GM12801 (cell line): ENCODE data around the gene NAT9.

Source experiments
- TF ChIP-seq, protein P1 (sequence below): IDR thresholded peaks from one replicate; pipeline ENCODE4 v1.5.1; 2011; ENCODE audit warnings: control low read depth; ENCODE audit not compliant: insufficient read length; ENCODE audit errors: extremely low read depth

Gene NAT9

DNA sequence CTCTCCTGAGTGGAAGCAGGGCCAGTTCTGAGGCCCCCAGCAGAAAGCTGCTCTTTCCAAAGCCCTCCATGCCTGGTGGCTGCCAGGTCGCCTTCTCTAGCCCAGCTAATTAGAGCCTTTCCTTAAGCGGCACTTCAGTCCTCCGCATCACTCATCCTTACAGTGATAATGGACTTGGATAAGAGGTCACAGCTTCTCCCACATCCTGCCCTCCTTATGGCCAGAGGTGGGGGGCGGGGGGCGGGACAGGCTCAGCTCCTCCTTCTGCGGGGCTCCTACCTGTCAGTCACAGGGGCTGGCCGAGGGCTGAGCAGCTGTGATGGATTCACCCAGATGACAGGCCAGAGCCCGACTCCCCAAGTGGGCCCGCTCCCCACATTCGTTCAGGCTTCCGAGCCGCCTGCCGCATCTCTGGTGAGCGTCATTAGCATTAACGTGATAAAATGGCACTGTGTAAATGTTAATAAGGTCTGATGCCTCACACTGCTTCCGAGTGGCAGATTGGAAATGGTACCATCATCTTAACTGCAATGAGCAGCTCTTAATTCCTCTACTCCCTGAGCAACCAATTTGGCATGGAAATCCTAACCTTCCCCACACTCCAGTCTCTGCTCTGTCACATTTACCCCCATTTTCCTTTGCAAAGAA, 42.3 kb upstream of the NAT9 start:
- TF ChIP-seq, protein P1, sequence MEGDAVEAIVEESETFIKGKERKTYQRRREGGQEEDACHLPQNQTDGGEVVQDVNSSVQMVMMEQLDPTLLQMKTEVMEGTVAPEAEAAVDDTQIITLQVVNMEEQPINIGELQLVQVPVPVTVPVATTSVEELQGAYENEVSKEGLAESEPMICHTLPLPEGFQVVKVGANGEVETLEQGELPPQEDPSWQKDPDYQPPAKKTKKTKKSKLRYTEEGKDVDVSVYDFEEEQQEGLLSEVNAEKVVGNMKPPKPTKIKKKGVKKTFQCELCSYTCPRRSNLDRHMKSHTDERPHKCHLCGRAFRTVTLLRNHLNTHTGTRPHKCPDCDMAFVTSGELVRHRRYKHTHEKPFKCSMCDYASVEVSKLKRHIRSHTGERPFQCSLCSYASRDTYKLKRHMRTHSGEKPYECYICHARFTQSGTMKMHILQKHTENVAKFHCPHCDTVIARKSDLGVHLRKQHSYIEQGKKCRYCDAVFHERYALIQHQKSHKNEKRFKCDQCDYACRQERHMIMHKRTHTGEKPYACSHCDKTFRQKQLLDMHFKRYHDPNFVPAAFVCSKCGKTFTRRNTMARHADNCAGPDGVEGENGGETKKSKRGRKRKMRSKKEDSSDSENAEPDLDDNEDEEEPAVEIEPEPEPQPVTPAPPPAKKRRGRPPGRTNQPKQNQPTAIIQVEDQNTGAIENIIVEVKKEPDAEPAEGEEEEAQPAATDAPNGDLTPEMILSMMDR: no peak

DNA sequence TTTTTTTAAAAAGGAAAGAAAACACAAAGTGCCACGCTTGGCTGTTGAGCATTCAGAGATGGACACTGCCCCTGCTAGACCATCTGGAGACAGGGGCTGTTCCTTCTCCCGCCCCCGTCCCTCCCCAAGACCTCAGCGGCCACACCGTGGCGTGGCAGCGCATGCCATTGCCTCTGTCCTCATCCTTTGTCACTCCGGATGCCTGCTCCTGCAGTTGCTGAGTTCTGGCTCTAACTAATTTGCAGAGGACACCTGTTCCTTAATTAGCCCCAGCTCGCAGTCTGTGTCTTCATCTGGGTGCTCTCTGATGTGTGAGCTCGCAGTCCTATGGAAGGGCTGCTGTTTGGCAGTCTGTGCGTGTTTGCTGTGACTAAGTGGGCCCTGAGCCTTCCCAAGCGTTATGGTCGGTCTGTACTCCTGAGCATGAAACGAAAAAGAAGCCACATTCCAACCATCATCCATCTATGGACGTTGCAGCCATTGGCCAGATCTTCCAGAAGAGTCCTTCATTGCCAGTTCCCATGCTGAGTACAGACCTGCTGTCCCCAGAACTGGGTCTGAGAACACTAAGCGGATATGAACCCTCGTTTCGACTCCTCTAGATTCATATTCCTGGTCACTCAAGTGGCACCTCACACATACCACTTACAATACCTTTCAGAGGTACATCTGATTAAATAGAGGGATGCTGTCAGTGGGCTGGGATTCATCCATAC, 40.9 kb upstream of the NAT9 start:
- TF ChIP-seq, protein P1: no peak

DNA sequence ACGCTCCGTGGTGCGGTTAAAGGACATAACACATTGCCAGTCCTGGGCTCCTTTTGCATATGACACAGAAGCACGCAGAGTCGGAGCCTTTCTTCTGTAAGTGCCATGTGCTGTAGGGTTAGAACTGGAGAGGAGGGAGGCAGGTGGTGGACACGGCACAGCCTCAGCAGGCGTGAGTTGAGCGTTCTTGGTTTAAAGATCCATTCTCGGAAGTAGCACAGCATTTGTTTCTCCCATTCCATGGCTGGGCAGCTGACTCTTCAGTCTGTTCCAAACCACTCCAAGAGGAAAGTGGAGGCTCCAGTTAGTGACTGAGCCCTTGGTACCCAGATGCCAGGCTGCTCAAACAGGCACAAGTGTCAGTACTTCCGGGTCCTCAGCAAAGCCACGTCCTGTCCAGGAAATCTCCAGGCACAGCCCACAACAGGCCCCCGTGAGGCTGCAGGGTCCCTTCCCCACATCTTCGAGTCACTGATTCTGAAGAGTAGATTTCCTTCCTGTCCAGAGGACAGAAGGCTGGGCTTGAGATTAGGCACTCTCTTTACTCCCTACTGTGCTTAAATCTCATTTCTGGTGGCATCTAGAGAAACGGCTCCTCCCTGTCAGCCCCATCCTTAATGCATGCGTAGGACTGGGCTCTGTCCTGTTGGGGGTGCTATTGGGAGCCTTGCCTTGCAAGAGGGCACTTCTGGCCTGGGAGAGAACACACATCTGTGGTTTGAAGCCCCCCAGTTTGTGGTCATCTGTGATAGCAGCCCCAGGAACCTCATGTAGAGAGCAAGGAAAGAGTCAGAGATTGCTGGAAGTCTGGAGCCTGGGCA, 39.6 kb upstream of the NAT9 start:
- TF ChIP-seq, protein P1: no peak

DNA sequence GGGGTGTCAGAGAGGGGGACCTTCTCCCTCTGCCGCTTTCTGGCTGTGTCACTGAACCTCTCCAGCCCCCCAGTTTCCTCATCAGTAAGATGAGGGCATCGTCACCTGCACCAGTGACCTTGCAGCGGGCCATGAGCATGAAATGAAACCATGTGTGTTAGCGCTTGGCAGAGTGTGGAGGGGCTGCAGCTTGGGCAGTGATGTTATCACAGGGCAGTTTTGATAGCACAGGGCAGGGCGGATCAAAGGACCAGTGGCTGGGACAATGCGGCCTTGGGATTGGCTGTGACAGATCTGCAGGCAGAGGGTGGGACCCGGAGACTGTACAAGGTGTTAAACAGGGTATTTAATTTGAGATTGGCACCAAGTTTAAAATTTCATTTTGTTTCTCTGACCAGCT, 38.9 kb upstream of the NAT9 start:
- TF ChIP-seq, protein P1: no peak

DNA sequence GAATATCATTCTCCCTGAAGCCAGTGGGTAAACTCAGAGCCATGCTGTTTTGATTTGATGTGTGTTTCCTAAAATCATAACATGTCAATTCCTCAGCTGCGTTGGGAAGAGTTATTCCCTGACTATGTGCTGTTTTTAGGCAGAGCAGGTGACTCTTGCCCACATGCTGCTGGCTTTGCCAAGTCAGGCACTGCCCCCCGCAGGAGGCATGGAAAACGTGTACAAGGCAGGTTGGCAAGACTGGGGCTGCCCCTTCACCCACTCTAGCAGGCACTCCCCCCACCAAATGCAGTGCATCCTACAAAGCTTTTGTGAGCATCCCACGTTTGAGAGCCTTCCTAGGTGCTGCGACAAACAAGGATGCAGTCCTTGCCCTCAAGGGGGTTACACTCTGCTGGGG, 38.3 kb upstream of the NAT9 start:
- TF ChIP-seq, protein P1: no peak

DNA sequence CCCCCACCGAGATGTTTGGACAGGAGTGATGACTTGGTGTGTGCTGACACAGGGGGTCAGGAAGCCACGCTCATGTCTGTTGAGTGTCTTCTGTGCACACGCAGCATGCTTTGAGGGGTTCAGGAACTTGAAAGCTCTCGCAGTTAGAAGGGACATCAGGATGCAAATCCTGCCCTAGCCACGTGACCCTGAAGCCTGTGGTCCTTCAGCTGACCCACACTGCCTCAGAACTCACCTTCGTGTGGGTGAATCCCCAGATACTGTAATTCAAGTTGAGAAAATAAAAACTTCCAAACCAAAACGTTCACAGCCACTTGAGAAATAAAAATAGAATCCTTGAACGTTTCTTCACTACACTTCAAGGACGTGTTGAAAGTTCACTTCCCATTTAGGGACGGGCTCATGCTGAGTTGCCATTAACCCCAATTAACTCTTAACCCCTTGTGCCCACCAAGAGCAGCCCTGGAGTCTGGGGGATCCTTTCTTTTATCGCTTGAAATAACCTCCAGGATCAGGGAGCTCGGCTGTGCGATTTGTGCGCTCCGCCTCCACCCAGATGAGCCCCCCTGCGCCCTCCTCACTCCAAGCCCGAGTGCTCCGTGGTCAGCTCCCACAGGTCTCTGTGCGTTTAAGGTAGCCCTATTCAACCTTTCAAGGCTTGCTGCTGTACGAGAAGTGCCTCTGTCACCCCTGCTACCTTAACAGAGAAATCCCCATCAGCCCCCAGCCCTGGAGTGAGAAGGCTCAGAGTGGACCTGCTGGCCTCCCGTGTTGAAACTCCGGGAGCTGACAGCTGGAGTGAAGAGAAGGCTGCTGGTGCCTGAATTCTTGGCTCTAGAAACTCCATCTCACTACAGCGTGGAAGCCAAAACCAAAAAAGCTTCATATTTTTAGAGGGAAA, 36.2 kb upstream of the NAT9 start:
- TF ChIP-seq, protein P1: no peak
